Measurements from ENCODE around the gene FBXO3.

The FBXO3 gene

DNA sequence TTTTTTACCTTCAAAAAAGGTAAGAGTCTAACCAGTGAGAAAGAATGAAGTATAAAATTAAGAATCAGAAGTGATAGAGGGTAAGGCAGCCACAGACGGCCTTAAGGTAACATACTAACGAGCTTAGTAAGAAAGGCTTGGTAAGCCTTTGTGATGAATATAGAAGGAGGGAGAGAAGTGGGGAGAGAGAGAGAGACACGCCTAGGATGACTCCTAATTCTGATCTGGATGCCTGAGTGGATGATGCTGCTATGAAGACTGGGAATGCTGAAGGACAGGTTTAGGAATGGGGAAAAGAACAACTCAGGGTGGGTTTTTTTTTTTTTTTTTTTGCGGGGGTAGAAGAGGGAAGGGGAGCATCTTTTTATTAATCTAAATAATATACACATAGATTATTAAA lies 4.8 kb downstream of the FBXO3 start:
- Histone ChIP-seq H3K4me2 (ENCODE audit: low read length) (no peak overlapping the region), H3K27ac (ENCODE audit: low read depth, low read length) (no peak overlapping the region), H3K27me3 (ENCODE audit: insufficient read depth, low read length, poor library complexity) (no peaks in the 10 kb centered on the region), H3K23ac (ENCODE audit: low read length) (no peak overlapping the region), H3K56ac (ENCODE audit: low read length) (no peak overlapping the region), H3K18ac (ENCODE audit: low read length) (no peak overlapping the region), H2BK5ac (ENCODE audit: low read length) (no peak overlapping the region), H3K36me3 (ENCODE audit: control insufficient read depth, insufficient read depth, low read length) (no peaks in the 10 kb centered on the region), H3K9ac (ENCODE audit: low read length) (no peak overlapping the region), H4K5ac (ENCODE audit: low read length) (no peak overlapping the region), H2BK120ac (ENCODE audit: low read depth, low read length) (no peak overlapping the region), H2BK15ac (replicated peaks; ENCODE audit: low read depth) (no peak overlapping the region), H4K8ac (ENCODE audit: low read depth, low read length) (no peak overlapping the region), H3K4ac (ENCODE audit: low read depth, low read length) (no peak overlapping the region), H2AK5ac (ENCODE audit: low read length) (no peak overlapping the region), H3K4me3 (ENCODE audit: low read length) (no peak overlapping the region), H3K4me1 (ENCODE audit: control insufficient read depth, low read depth, low read length) (peaks cover 3% of the 10 kb centered on the region), H3K79me2 (ENCODE audit: control insufficient read depth, insufficient read depth, low read length) (no peaks in the 10 kb centered on the region), H3K79me1 (ENCODE audit: low read length) (no peaks in the 10 kb centered on the region)
- WGBS (ENCODE audit: extremely low coverage, insufficient coverage, low lambda C conversion rate) = no CpG with 5 or more reads among the region's 4 CpGs
- DNase-seq = peak; percentile 73

DNA sequence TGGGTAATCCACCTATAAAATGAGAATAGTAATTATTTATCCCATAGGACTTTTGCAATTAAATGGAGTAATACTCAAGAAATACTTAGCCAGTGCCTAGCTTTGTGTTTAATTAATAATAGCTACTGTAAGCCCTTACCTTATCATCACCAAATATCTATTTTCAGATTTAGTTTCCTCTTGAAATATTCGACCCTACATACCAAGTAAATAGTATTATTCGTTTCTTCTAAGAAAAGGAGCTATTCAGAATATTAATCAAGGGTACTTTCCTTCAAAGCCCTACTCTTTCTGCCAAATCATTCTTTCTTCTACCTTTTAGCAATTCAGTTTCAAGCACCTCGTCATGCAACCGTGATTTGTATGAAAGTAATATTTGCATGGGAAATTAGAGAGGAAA lies 6.7 kb downstream of the FBXO3 start:
- Histone ChIP-seq H3K36me3 (ENCODE audit: control insufficient read depth, insufficient read depth, low read length) (no peaks in the 10 kb centered on the region), H2BK5ac (ENCODE audit: low read length) (no peak overlapping the region), H3K4ac (ENCODE audit: low read depth, low read length) (no peak overlapping the region), H3K27me3 (ENCODE audit: insufficient read depth, low read length, poor library complexity) (no peaks in the 10 kb centered on the region), H2BK120ac (ENCODE audit: low read depth, low read length) (no peak overlapping the region), H3K4me1 (ENCODE audit: control insufficient read depth, low read depth, low read length) (no peaks in the 10 kb centered on the region), H3K9ac (ENCODE audit: low read length) (no peak overlapping the region), H2AK5ac (ENCODE audit: low read length) (no peak overlapping the region), H3K56ac (ENCODE audit: low read length) (no peak overlapping the region), H3K79me1 (ENCODE audit: low read length) (no peaks in the 10 kb centered on the region), H3K4me2 (ENCODE audit: low read length) (no peak overlapping the region), H2BK15ac (replicated peaks; ENCODE audit: low read depth) (no peak overlapping the region), H3K27ac (ENCODE audit: low read depth, low read length) (no peak overlapping the region), H3K79me2 (ENCODE audit: control insufficient read depth, insufficient read depth, low read length) (no peaks in the 10 kb centered on the region), H4K5ac (ENCODE audit: low read length) (no peak overlapping the region), H3K23ac (ENCODE audit: low read length) (no peak overlapping the region), H4K8ac (ENCODE audit: low read depth, low read length) (no peak overlapping the region), H3K18ac (ENCODE audit: low read length) (no peak overlapping the region), H3K4me3 (ENCODE audit: low read length) (no peak overlapping the region)
- WGBS (ENCODE audit: extremely low coverage, insufficient coverage, low lambda C conversion rate) = no CpG with 5 or more reads among the region's 4 CpGs
- DNase-seq = no peak

DNA sequence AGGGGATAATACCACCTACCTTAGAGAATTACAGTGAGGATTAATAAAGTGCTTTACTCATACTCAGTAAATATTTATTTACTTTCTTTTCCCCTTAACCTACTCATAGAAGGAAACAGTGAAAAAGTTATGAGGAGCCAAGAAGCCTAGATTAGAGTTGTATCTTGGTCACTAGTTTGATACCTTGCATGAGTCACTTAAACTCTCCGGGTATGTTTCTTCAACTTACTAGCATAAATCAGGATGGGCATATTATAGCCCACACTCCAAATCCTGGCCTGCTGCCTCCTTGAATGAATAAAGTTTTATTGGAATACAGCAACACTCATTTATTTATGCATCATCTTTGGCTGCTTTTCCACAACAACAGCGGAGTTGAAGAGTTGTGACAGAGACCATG lies 8.2 kb downstream of the FBXO3 start:
- Histone ChIP-seq H3K56ac (ENCODE audit: low read length) (no peak overlapping the region), H3K27ac (ENCODE audit: low read depth, low read length) (no peak overlapping the region), H3K9ac (ENCODE audit: low read length) (no peak overlapping the region), H3K4me2 (ENCODE audit: low read length) (no peak overlapping the region), H3K79me2 (ENCODE audit: control insufficient read depth, insufficient read depth, low read length) (no peaks in the 10 kb centered on the region), H3K79me1 (ENCODE audit: low read length) (no peaks in the 10 kb centered on the region), H4K5ac (ENCODE audit: low read length) (no peak overlapping the region), H2BK120ac (ENCODE audit: low read depth, low read length) (no peak overlapping the region), H3K36me3 (ENCODE audit: control insufficient read depth, insufficient read depth, low read length) (no peaks in the 10 kb centered on the region), H3K4ac (ENCODE audit: low read depth, low read length) (no peak overlapping the region), H3K4me1 (ENCODE audit: control insufficient read depth, low read depth, low read length) (no peaks in the 10 kb centered on the region), H2BK5ac (ENCODE audit: low read length) (no peak overlapping the region), H4K8ac (ENCODE audit: low read depth, low read length) (no peak overlapping the region), H3K27me3 (ENCODE audit: insufficient read depth, low read length, poor library complexity) (no peaks in the 10 kb centered on the region), H3K4me3 (ENCODE audit: low read length) (no peak overlapping the region), H3K18ac (ENCODE audit: low read length) (no peak overlapping the region), H3K23ac (ENCODE audit: low read length) (no peak overlapping the region), H2AK5ac (ENCODE audit: low read length) (no peak overlapping the region), H2BK15ac (replicated peaks; ENCODE audit: low read depth) (no peak overlapping the region)
- DNase-seq = no peak
- WGBS (ENCODE audit: extremely low coverage, insufficient coverage, low lambda C conversion rate) = no CpG with 5 or more reads among the region's 2 CpGs

DNA sequence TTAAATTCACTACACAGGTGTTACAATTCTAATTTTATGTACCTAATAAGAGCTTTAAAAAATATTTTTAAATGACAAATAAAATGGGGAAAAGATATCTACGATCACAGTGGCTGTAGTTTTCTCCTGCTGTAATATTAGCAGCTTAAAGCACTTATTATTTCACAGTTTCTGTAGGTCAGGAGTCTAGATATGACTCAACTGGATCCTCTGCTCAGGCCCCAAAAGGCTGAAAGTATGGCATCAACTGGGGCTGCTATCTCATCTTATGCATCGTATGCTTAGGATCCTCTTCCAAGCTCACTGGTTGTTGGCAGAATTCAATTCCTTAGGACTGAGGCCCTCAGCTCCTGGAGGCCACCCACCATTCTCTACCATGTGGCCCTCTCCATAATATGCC lies 12.8 kb downstream of the FBXO3 start:
- Histone ChIP-seq H3K56ac (ENCODE audit: low read length) (no peak overlapping the region), H3K27ac (ENCODE audit: low read depth, low read length) (no peak overlapping the region), H3K27me3 (ENCODE audit: insufficient read depth, low read length, poor library complexity) (no peaks in the 10 kb centered on the region), H3K79me1 (ENCODE audit: low read length) (no peaks in the 10 kb centered on the region), H2BK5ac (ENCODE audit: low read length) (no peak overlapping the region), H4K5ac (ENCODE audit: low read length) (no peak overlapping the region), H2AK5ac (ENCODE audit: low read length) (no peak overlapping the region), H2BK15ac (replicated peaks; ENCODE audit: low read depth) (no peak overlapping the region), H3K4ac (ENCODE audit: low read depth, low read length) (no peak overlapping the region), H3K23ac (ENCODE audit: low read length) (no peak overlapping the region), H3K36me3 (ENCODE audit: control insufficient read depth, insufficient read depth, low read length) (no peaks in the 10 kb centered on the region), H3K4me3 (ENCODE audit: low read length) (no peak overlapping the region), H3K4me2 (ENCODE audit: low read length) (no peak overlapping the region), H3K79me2 (ENCODE audit: control insufficient read depth, insufficient read depth, low read length) (no peaks in the 10 kb centered on the region), H3K4me1 (ENCODE audit: control insufficient read depth, low read depth, low read length) (no peaks in the 10 kb centered on the region), H3K9ac (ENCODE audit: low read length) (no peak overlapping the region), H2BK120ac (ENCODE audit: low read depth, low read length) (no peak overlapping the region), H3K18ac (ENCODE audit: low read length) (no peak overlapping the region), H4K8ac (ENCODE audit: low read depth, low read length) (no peak overlapping the region)
- no peak for DNase-seq
- no CpG with 5 or more reads among the region's 2 CpGs for WGBS (ENCODE audit: extremely low coverage, insufficient coverage, low lambda C conversion rate)

DNA sequence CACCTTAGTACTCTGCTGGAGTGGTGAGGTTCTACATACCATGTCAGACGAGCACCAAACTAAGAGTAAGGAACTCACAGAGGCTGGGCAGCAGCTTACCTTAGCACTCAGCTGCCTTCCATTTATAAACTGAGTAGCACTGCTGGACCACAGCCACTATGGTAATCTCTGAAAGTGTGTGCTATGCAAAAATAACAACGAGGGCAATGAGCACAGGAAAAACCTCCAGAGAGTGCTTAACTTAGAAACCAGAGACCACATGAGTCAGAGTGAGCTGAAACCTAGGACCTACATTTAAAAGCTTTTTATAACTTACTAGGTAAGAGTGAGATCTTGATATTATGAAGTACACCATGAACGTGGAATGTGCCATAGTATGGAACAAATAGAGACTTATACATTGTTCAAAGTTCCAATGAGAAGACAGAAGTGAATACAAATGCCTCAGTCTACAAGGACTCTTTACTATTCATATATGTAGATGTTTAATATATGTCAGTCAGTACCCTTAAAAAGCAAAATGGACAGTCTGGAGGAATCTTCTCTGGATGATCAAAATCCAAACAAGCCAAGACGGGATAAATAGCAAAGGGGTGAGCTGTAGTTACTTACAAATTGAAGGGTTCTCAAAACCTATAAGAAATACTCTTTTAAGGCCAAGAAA lies 20.9 kb downstream of the FBXO3 start:
- Histone ChIP-seq H2AK5ac (ENCODE audit: low read length) (no peak overlapping the region), H3K4ac (ENCODE audit: low read depth, low read length) (no peak overlapping the region), H4K5ac (ENCODE audit: low read length) (no peak overlapping the region), H3K79me2 (ENCODE audit: control insufficient read depth, insufficient read depth, low read length) (no peaks in the 10 kb centered on the region), H2BK120ac (ENCODE audit: low read depth, low read length) (no peak overlapping the region), H3K18ac (ENCODE audit: low read length) (no peak overlapping the region), H3K79me1 (ENCODE audit: low read length) (no peaks in the 10 kb centered on the region), H2BK5ac (ENCODE audit: low read length) (no peak overlapping the region), H3K9ac (ENCODE audit: low read length) (no peak overlapping the region), H3K4me3 (ENCODE audit: low read length) (no peak overlapping the region), H2BK15ac (replicated peaks; ENCODE audit: low read depth) (no peak overlapping the region), H3K27me3 (ENCODE audit: insufficient read depth, low read length, poor library complexity) (no peaks in the 10 kb centered on the region), H3K4me2 (ENCODE audit: low read length) (no peak overlapping the region), H3K23ac (ENCODE audit: low read length) (no peak overlapping the region), H3K27ac (ENCODE audit: low read depth, low read length) (no peak overlapping the region), H4K8ac (ENCODE audit: low read depth, low read length) (no peak overlapping the region), H3K36me3 (ENCODE audit: control insufficient read depth, insufficient read depth, low read length) (no peaks in the 10 kb centered on the region), H3K4me1 (ENCODE audit: control insufficient read depth, low read depth, low read length) (no peaks in the 10 kb centered on the region), H3K56ac (ENCODE audit: low read length) (no peak overlapping the region)
- no CpG with 5 or more reads among the region's 4 CpGs for WGBS (ENCODE audit: extremely low coverage, insufficient coverage, low lambda C conversion rate)
- DNase-seq = no peak

DNA sequence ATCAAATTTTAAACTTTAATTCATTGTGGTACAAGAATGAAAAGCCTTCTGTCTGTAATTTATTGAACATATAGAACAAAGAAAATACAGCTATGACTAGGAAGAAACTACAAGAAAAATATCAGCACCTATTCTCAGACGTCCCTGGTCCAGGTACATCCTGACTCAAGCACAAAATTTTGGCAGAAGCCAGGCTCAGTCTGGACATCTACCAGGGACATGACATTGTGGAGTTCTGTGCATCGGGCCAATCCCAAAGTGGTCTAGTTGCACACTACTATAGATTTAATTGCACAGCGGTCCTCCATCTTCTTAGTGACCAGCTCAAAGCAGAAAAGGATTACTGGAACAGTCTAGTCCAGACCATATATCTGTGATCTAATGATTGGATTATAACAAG lies 22.4 kb downstream of the FBXO3 start:
- Histone ChIP-seq H3K79me1 (ENCODE audit: low read length) (no peaks in the 10 kb centered on the region), H3K23ac (ENCODE audit: low read length) (no peak overlapping the region), H3K4me3 (ENCODE audit: low read length) (no peak overlapping the region), H3K18ac (ENCODE audit: low read length) (no peak overlapping the region), H2BK5ac (ENCODE audit: low read length) (no peak overlapping the region), H3K27ac (ENCODE audit: low read depth, low read length) (no peak overlapping the region), H3K27me3 (ENCODE audit: insufficient read depth, low read length, poor library complexity) (no peaks in the 10 kb centered on the region), H2BK120ac (ENCODE audit: low read depth, low read length) (no peak overlapping the region), H3K56ac (ENCODE audit: low read length) (no peak overlapping the region), H4K5ac (ENCODE audit: low read length) (no peak overlapping the region), H3K9ac (ENCODE audit: low read length) (no peak overlapping the region), H2AK5ac (ENCODE audit: low read length) (no peak overlapping the region), H3K4me1 (ENCODE audit: control insufficient read depth, low read depth, low read length) (no peaks in the 10 kb centered on the region), H3K4ac (ENCODE audit: low read depth, low read length) (no peak overlapping the region), H2BK15ac (replicated peaks; ENCODE audit: low read depth) (no peak overlapping the region), H3K36me3 (ENCODE audit: control insufficient read depth, insufficient read depth, low read length) (no peaks in the 10 kb centered on the region), H4K8ac (ENCODE audit: low read depth, low read length) (no peak overlapping the region), H3K4me2 (ENCODE audit: low read length) (no peak overlapping the region), H3K79me2 (ENCODE audit: control insufficient read depth, insufficient read depth, low read length) (no peaks in the 10 kb centered on the region)
- DNase-seq = no peak
- no CpG with 5 or more reads among the region's 3 CpGs for WGBS (ENCODE audit: extremely low coverage, insufficient coverage, low lambda C conversion rate)

Measured in mesendoderm (in vitro differentiated cells).